ENCODE data around the gene LRRC59.

GRCh38 chr17:50406578-50406977, 9.3 kb upstream of the LRRC59 start:
- no peak for TF ChIP-seq REST (IDR thresholded peaks at IDR 0.05; ENCODE audit: low read depth)
- no peak for TF ChIP-seq MAX (IDR thresholded peaks at IDR 0.05)
- no peak for TF ChIP-seq CTCF (IDR thresholded peaks at IDR 0.05 in 2 of 3, conservative IDR thresholded peaks at IDR 0.05 in 1 of 3; ENCODE audit: borderline replicate concordance in 1 of 3, insufficient read depth in 1 of 3, low read depth in 2 of 3, low read length in 2 of 3)
- no peak for TF ChIP-seq TCF7L2 (IDR thresholded peaks at IDR 0.05; ENCODE audit: borderline replicate concordance, extremely low read depth, insufficient read depth, insufficient read length)
- no peak for TF ChIP-seq ATF3 (IDR thresholded peaks at IDR 0.05)
- no peak for TF ChIP-seq EZH2 (IDR thresholded peaks at IDR 0.05)
- no peak for TF ChIP-seq SP1 (IDR thresholded peaks at IDR 0.05; ENCODE audit: low read depth)
- TF ChIP-seq CEBPB (IDR thresholded peaks at IDR 0.05; ENCODE audit: low read depth) = no peak
- no peak for TF ChIP-seq SIN3A (IDR thresholded peaks at IDR 0.05; ENCODE audit: low read depth)
- no peak for TF ChIP-seq ZBTB33 (IDR thresholded peaks at IDR 0.05; ENCODE audit: extremely low read depth, insufficient replicate concordance, low read length)
- no peak for TF ChIP-seq ZFX (IDR thresholded peaks at IDR 0.05)
- no peak for TF ChIP-seq POLR2A (IDR thresholded peaks at IDR 0.05; ENCODE audit: borderline replicate concordance, extremely low read depth, insufficient read depth, insufficient read length)
